GM23248 (cell line): ENCODE results near the gene GAD2. TPM values are rescaled to one million over a fixed set of nuclear protein-coding genes. Genes with fewer than 3 reads are reported as not detected.

Experiments used
- DNase-seq: peaks from one replicate; pipeline ENCODE4 v3.0.0-alpha.2; 2015
- H2AFZ ChIP-seq: fragments of 200-600 bp; sonication (generic); 2 replicates; pipeline ENCODE4 v1.6.1; 2016; ENCODE audit warnings: antibody characterized with exemption
- H3F3A ChIP-seq: fragments of 200-600 bp; sonication (generic); 2 replicates; pipeline ENCODE4 v1.6.1; 2016; ENCODE audit warnings: mild to moderate bottlenecking, antibody characterized with exemption, mixed run types; ENCODE audit not compliant: insufficient read depth
- H3K27ac ChIP-seq: fragments of 200-600 bp; sonication (generic); 2 replicates; pipeline ENCODE4 v1.5.1; 2016; ENCODE audit warnings: mild to moderate bottlenecking
- H3K27me3 ChIP-seq: fragments of 200-600 bp; sonication (generic); replicated peaks from 2 replicates; pipeline ENCODE4 v1.6.1; 2016; ENCODE audit warnings: mild to moderate bottlenecking; ENCODE audit not compliant: insufficient read depth
- H3K36me3 ChIP-seq: fragments of 200-600 bp; sonication (generic); 2 replicates; pipeline ENCODE4 v1.6.1; 2016; ENCODE audit warnings: low read depth, mild to moderate bottlenecking
- H3K4me1 ChIP-seq: fragments of 200-600 bp; sonication (generic); 2 replicates; pipeline ENCODE4 v1.6.1; 2016; ENCODE audit warnings: mild to moderate bottlenecking; ENCODE audit not compliant: insufficient read depth
- H3K4me2 ChIP-seq: fragments of 200-600 bp; sonication (generic); one replicate; pipeline ENCODE4 v1.6.1; 2016; ENCODE audit warnings: mild to moderate bottlenecking; ENCODE audit not compliant: unreplicated experiment
- H3K4me3 ChIP-seq: fragments of 200-600 bp; sonication (generic); 2 replicates; pipeline ENCODE4 v1.5.1; 2016; ENCODE audit warnings: mild to moderate bottlenecking
- H3K79me2 ChIP-seq: fragments of 200-600 bp; sonication (generic); 2 replicates; pipeline ENCODE4 v1.6.1; 2016; ENCODE audit warnings: mild to moderate bottlenecking; ENCODE audit not compliant: insufficient read depth
- H3K9ac ChIP-seq: fragments of 200-600 bp; sonication (generic); 2 replicates; pipeline ENCODE4 v1.6.1; 2016; ENCODE audit warnings: mild to moderate bottlenecking
- H3K9me2 ChIP-seq: fragments of 200-600 bp; sonication (generic); 2 replicates; pipeline ENCODE4 v1.6.1; 2016; ENCODE audit warnings: mixed run types, mild to moderate bottlenecking, moderate library complexity; ENCODE audit not compliant: insufficient read depth
- H3K9me3 ChIP-seq: fragments of 200-600 bp; sonication (generic); one replicate; pipeline ENCODE4 v1.6.1; 2017; ENCODE audit warnings: low read depth
- H4K20me1 ChIP-seq: fragments of 200-600 bp; sonication (generic); 2 replicates; pipeline ENCODE4 v1.6.0; 2016; ENCODE audit not compliant: insufficient read depth
- EZH2 ChIP-seq: fragments of 200-600 bp; sonication (generic); IDR thresholded peaks from 2 replicates; pipeline ENCODE4 v1.6.1; 2018; ENCODE audit warnings: antibody characterized with exemption, mild to moderate bottlenecking; ENCODE audit not compliant: insufficient read depth, poor library complexity, severe bottlenecking
- EZH2phosphoT487 ChIP-seq: fragments of 200-600 bp; sonication (generic); IDR thresholded peaks from 2 replicates; pipeline ENCODE4 v1.6.1; 2018; ENCODE audit warnings: antibody characterized with exemption, moderate library complexity, mild to moderate bottlenecking, low read depth; ENCODE audit not compliant: insufficient read depth
- WGBS, 2 experiments: methylation state at CpG; one replicate each; pipeline ENCODE4 v1.1.6; 2015 to 2017; ENCODE audit warnings: low lambda C conversion rate in 2 of 2, low coverage in 1 of 2; ENCODE audit errors: missing lambda C conversion rate in 2 of 2; 5-methylcytosine and 5-hydroxymethylcytosine counted together
- in situ Hi-C: fragments of 300-500 bp; cut with MboI; formaldehyde crosslinking; loops from 2 replicates; pipeline ENCODE4 v1.15.0; 2020
- polyA plus RNA-seq: library from polyadenylated mRNA; unstranded; fragments of >200 nt; fragmentation: Nextera tagmentation; extraction: Ambion mirVana; gene quantifications from 2 replicates; pipeline ENCODE4 v1.2.1, GENCODE V29; 2016
- total RNA-seq: library from RNA; depleted of rRNA; stranded (reverse); fragments of >200 nt; shearing (Covaris generic); gene quantifications from 2 replicates; pipeline ENCODE4 v1.2.3, GENCODE V29; 2014

The GAD2 gene
- total and polyA plus RNA-seq, 2 experiments from 2014 or later = not detected

DNA sequence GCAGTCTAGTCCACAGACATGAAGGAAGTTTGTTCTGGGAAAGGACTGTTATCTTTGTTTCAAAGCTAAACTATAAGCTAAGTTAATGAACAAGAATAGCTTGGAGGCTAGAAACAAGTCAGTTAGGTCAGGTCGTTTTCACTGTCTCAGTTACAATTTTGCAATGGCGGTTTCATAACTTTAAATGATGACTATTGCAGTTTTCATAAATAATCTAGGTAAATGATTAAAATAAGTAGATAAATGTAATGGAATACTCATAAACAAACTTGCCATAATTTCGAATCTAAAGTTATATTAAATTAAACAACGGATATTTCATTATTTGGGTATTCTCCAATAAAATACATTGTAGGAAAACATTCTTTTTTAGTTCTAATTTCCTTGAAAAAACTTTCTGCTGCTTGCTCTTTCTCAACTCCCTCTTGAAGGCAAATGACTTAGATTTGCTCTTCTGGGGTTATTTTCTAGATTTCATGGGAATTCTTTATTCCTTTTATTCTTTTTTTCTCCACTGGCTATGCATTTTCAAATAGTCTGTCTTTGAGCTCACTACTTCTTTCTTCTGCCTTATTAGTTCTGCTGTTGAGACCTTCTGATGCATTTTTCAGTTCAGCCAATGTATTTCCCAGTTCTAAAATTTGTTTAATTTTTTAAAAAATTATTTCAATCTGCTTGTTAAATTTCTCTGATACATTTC is 117.8 kb downstream of the GAD2 start:
- no peaks in the 10 kb centered on the region for H3K79me2 ChIP-seq
- DNase-seq = no peak
- no peak overlapping the region for H3K9ac ChIP-seq
- no peaks in the 10 kb centered on the region for H3F3A ChIP-seq
- no peak overlapping the region for H2AFZ ChIP-seq
- no peaks in the 10 kb centered on the region for H4K20me1 ChIP-seq
- no peaks in the 10 kb centered on the region for H3K27me3 ChIP-seq
- peaks cover 4% of the 10 kb centered on the region; the same call in 1 of the 2 replicates for H3K4me1 ChIP-seq
- no peak overlapping the region for H3K27ac ChIP-seq
- TF ChIP-seq EZH2phosphoT487 (no peak), EZH2 (no peak)
- H3K9me3 ChIP-seq = peaks cover 4% of the 10 kb centered on the region
- H3K4me3 ChIP-seq = no peak overlapping the region
- H3K36me3 ChIP-seq = no peaks in the 10 kb centered on the region
- in situ Hi-C loops = loop anchor here (10.0 to 25.0 kb wide), 3 partner anchors 220 to 530 kb away; partner anchors contain the start of genes ABI1 and PDSS1
- no peak overlapping the region for H3K4me2 ChIP-seq
- 50 to 54% methylated on average over 4 of the region's 4 CpGs for WGBS, 2 experiments
- no peaks in the 10 kb centered on the region for H3K9me2 ChIP-seq

DNA sequence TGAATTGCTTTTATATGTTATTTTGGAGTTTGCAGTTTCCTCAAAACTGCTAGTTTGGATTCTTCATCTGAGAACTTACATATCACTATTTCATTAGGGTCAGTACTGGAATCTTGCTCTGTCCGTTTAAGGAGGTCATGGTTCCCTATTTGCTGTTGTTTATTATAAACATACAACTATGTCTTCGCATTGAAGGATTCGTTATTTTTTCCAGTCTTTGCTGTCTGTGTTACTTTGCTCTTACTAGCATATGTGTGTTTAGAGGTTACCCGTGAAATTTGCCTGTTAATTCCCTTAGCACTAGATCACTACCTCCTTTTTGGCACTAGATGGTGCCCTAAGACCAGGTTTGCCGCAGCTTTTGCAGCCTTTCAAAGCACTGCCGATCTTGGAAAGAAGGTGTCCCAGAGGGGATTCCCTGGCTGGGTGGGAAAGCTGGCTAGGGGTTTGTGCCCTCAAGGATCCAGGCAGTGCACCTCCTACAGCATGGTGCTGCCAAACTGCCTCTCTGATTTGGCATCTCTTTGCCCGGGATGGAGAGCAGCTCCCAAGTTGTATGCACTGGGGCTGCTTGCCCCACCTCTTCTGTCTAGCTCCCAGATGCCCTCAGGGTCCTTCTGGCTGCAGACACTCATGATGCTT is 118.5 kb downstream of the GAD2 start:
- no peaks in the 10 kb centered on the region for H3K9me2 ChIP-seq
- no peak overlapping the region for H3K27ac ChIP-seq
- peaks cover 4% of the 10 kb centered on the region; the same call in 1 of the 2 replicates for H3K4me1 ChIP-seq
- no peaks in the 10 kb centered on the region for H3F3A ChIP-seq
- no peak for TF ChIP-seq EZH2
- TF ChIP-seq EZH2phosphoT487 = no peak
- no peaks in the 10 kb centered on the region for H4K20me1 ChIP-seq
- whole genome bisulfite sequencing, 2 experiments = 2 to 4% methylated on average over 7 of the region's 7 CpGs
- no peaks in the 10 kb centered on the region for H3K79me2 ChIP-seq
- peak overlapping the region; percentile 59 for H3K4me3 ChIP-seq
- H2AFZ ChIP-seq = peak overlapping the region; percentile 68
- no peaks in the 10 kb centered on the region for H3K27me3 ChIP-seq
- in situ Hi-C loops = loop anchor here (10.0 to 25.0 kb wide), 3 partner anchors 220 to 530 kb away; partner anchors contain the start of genes ABI1 and PDSS1
- peaks cover 4% of the 10 kb centered on the region for H3K9me3 ChIP-seq
- peak; percentile 83 for DNase-seq
- H3K36me3 ChIP-seq = no peaks in the 10 kb centered on the region
- H3K4me2 ChIP-seq = peak overlapping the region; percentile 76
- H3K9ac ChIP-seq = no peak overlapping the region

DNA sequence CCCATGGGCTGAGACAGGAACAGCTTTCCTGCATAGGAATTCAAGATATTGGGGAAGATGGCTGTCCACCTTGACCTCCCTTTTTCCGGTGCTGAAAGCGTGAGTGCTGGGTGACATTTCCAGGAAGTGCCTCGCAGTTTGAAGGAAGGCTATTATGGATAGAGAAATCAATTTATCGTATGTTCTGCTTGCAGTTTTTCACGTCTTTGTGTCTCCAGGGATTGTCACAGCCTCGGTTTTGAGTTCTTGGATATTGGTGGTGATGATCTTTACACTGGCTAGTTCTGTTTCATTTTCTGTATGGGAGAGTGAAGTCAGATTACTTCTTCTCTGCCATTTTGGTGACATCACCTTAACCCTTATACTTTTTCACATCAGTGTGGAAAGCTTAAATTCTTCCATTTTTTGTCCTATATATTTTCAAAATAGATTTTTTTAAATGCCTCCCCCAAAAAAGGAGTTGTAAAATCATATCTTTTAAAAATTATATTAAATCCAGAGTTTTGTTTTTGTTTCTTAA is 119.1 kb downstream of the GAD2 start:
- Histone ChIP-seq H3K9me2 (no peaks in the 10 kb centered on the region), H3K36me3 (no peaks in the 10 kb centered on the region), H3K9ac (no peak overlapping the region), H3K4me3 (peak overlapping the region; percentile 59), H3K4me2 (peak overlapping the region; percentile 76), H3K27me3 (no peaks in the 10 kb centered on the region), H3K27ac (no peak overlapping the region), H3K9me3 (peaks cover 4% of the 10 kb centered on the region), H3K4me1 (peaks cover 4% of the 10 kb centered on the region; the same call in 1 of the 2 replicates), H4K20me1 (no peaks in the 10 kb centered on the region), H3K79me2 (no peaks in the 10 kb centered on the region), H2AFZ (peak overlapping the region; percentile 68), H3F3A (no peaks in the 10 kb centered on the region)
- WGBS, 2 experiments = 64 to 70% methylated on average over 6 of the region's 6 CpGs
- DNase-seq = peak; percentile 4
- in situ Hi-C loops = loop anchor here (10.0 to 25.0 kb wide), 3 partner anchors 219 to 529 kb away; partner anchors contain the start of genes ABI1 and PDSS1
- TF ChIP-seq EZH2 = no peak
- TF ChIP-seq EZH2phosphoT487 = no peak

GRCh38 chr10:26336979-26337378 is 120.4 kb downstream of the GAD2 start:
- no peak overlapping the region for H2AFZ ChIP-seq
- no peak for DNase-seq
- no peak overlapping the region for H3K9ac ChIP-seq
- H3K27me3 ChIP-seq = no peaks in the 10 kb centered on the region
- H3K9me3 ChIP-seq = peaks cover 4% of the 10 kb centered on the region
- H4K20me1 ChIP-seq = no peaks in the 10 kb centered on the region
- no peaks in the 10 kb centered on the region for H3K36me3 ChIP-seq
- H3F3A ChIP-seq = no peaks in the 10 kb centered on the region
- TF ChIP-seq EZH2 = no peak
- no peak for TF ChIP-seq EZH2phosphoT487
- H3K9me2 ChIP-seq = no peaks in the 10 kb centered on the region
- no peak overlapping the region for H3K4me3 ChIP-seq
- H3K4me2 ChIP-seq = no peak overlapping the region
- H3K4me1 ChIP-seq = 0 out of 2 replicates have a peak, but pooled peaks cover 4% of the 10 kb centered on the region
- no peaks in the 10 kb centered on the region for H3K79me2 ChIP-seq
- 59 to 68% methylated on average over 2 of the region's 2 CpGs for WGBS, 2 experiments
- H3K27ac ChIP-seq = no peak overlapping the region
- in situ Hi-C loops = loop anchor here (10.0 to 25.0 kb wide), 3 partner anchors 218 to 528 kb away; partner anchors contain the start of genes ABI1 and PDSS1
